ENCODE data around the gene NQO2.
"Not testable (repeated sequence)": the region's sequence is repeated elsewhere in the genome, so short reads cannot be mapped to it uniquely, and the experiment has no call there.

- TF ChIP-seq POLR2A, CTCF (IDR thresholded peaks at IDR 0.05): not testable (repeated sequence)
Observed at GRCh38 chr6:3054229-3055157, 54.8 kb downstream of the NQO2 start.
